ENCODE measurements around the gene TUFM.
A peak's percentile ranks its signal among the peaks of the same experiment; 100 is the strongest.
"Not testable (repeated sequence)": the region's sequence is repeated elsewhere in the genome, so short reads cannot be mapped to it uniquely, and the experiment has no call there.

TUFM gene

GRCh38 chr16:28883221-28883996 lies 37.3 kb upstream of the TUFM start:
- TF ChIP-seq CTCF (IDR thresholded peaks at IDR 0.05; ENCODE audit: low read depth, low read length, missing control alignments) = no peak
- no peak for DNase-seq (ENCODE audit: low read depth)
- no peak overlapping the region for H3K4me3 ChIP-seq (ENCODE audit: low read depth, low read length)

- DNase-seq (ENCODE audit: low read depth) = no peak
- no peak overlapping the region for H3K4me3 ChIP-seq (ENCODE audit: low read depth, low read length)
- TF ChIP-seq CTCF (IDR thresholded peaks at IDR 0.05; ENCODE audit: low read depth, low read length, missing control alignments) = no peak
These were observed 36.5 kb upstream of the TUFM start for GRCh38 chr16:28882551-28883160.

- H3K4me3 ChIP-seq (ENCODE audit: low read depth, low read length); DNase-seq (ENCODE audit: low read depth): not testable (repeated sequence)
These were observed 35.4 kb upstream of the TUFM start for GRCh38 chr16:28881565-28881964.

- DNase-seq (ENCODE audit: low read depth) = no peak
- no peak overlapping the region for H3K4me3 ChIP-seq (ENCODE audit: low read depth, low read length)
- TF ChIP-seq CTCF (IDR thresholded peaks at IDR 0.05; ENCODE audit: low read depth, low read length, missing control alignments) = no peak
These were observed 34.8 kb upstream of the TUFM start for GRCh38 chr16:28880955-28881354.

GRCh38 chr16:28880589-28880915 lies 34.4 kb upstream of the TUFM start:
- H3K4me3 ChIP-seq (ENCODE audit: low read depth, low read length) = no peak overlapping the region
- no peak for DNase-seq (ENCODE audit: low read depth)

GRCh38 chr16:28879841-28880588 lies 33.9 kb upstream of the TUFM start:
- DNase-seq (ENCODE audit: low read depth) = peak; percentile 49
- no peak for TF ChIP-seq CTCF (IDR thresholded peaks at IDR 0.05; ENCODE audit: low read depth, low read length, missing control alignments)
- H3K4me3 ChIP-seq (ENCODE audit: low read depth, low read length) = peak overlapping the region; percentile 69

More at GRCh38 chr16:28880589-28880915, 34.4 kb upstream of the TUFM start:
- no peak for TF ChIP-seq CTCF (IDR thresholded peaks at IDR 0.05; ENCODE audit: low read depth, low read length, missing control alignments)

GRCh38 chr16:28879261-28879840 lies 33.2 kb upstream of the TUFM start:
- no peak for DNase-seq (ENCODE audit: low read depth)
- peak overlapping the region; percentile 69 for H3K4me3 ChIP-seq (ENCODE audit: low read depth, low read length)
- no peak for TF ChIP-seq CTCF (IDR thresholded peaks at IDR 0.05; ENCODE audit: low read depth, low read length, missing control alignments)
